Neuronal stem cell (in vitro differentiated cells): ENCODE results near the gene ATIC.
"Not testable (repeated sequence)": the region's sequence is repeated elsewhere in the genome, so short reads cannot be mapped to it uniquely, and the experiment has no call there.

ENCODE experiments used
- DNase-seq: peaks from one replicate; pipeline ENCODE4 v3.0.0-alpha.2; 2013; ENCODE audit warnings: low spot score
- H2AFZ ChIP-seq: one replicate; pipeline ENCODE4 v1.6.1; 2013; ENCODE audit warnings: mild to moderate bottlenecking, low read length, inconsistent platforms
- H2AK5ac ChIP-seq: 2 replicates; pipeline ENCODE4 v1.6.1; 2013; ENCODE audit warnings: low read depth, mild to moderate bottlenecking, inconsistent platforms, low read length, moderate library complexity, mixed read lengths
- H2BK120ac ChIP-seq: 2 replicates; pipeline ENCODE4 v1.6.1; 2013; ENCODE audit warnings: low read depth, mild to moderate bottlenecking, inconsistent platforms, low read length, moderate library complexity, mixed read lengths
- H2BK12ac ChIP-seq: one replicate; pipeline ENCODE4 v1.6.1; 2013; ENCODE audit warnings: low read length, inconsistent platforms
- H2BK15ac ChIP-seq: 2 replicates; pipeline ENCODE4 v1.6.1; 2013; ENCODE audit warnings: mild to moderate bottlenecking, low read length, inconsistent platforms, mixed read lengths
- H2BK5ac ChIP-seq: one replicate; pipeline ENCODE4 v1.6.1; 2013; ENCODE audit warnings: inconsistent platforms, mild to moderate bottlenecking, low read length, moderate library complexity
- H3K14ac ChIP-seq: one replicate; pipeline ENCODE4 v1.6.1; 2013; ENCODE audit warnings: low read length, inconsistent platforms
- H3K18ac ChIP-seq: 2 replicates; pipeline ENCODE4 v1.6.1; 2013; ENCODE audit warnings: low read length, inconsistent platforms
- H3K23ac ChIP-seq: 2 replicates; pipeline ENCODE4 v1.6.1; 2013; ENCODE audit warnings: low read depth, mild to moderate bottlenecking, mixed read lengths, low read length, inconsistent platforms; ENCODE audit not compliant: poor library complexity
- H3K27ac ChIP-seq: replicated peaks from 3 replicates; pipeline ENCODE4 v1.5.1; 2013; ENCODE audit warnings: low read length, inconsistent platforms
- H3K27me3 ChIP-seq, 3 experiments: 2 replicates each; pipeline ENCODE4 v1.6.1; 2013; ENCODE audit warnings: low read length in 3 of 3, mild to moderate bottlenecking in 2 of 3, inconsistent platforms in 1 of 3, low read depth in 1 of 3, mixed read lengths in 1 of 3, moderate library complexity in 1 of 3; ENCODE audit not compliant: control insufficient read depth in 3 of 3, insufficient read depth in 3 of 3
- H3K36me3 ChIP-seq, 2 donors: replicated peaks in 1 of 2; 2 replicates each; pipeline ENCODE4 v1.6.1; 2013; ENCODE audit warnings: low read length in 2 of 2; ENCODE audit not compliant: control insufficient read depth in 2 of 2, insufficient read depth in 2 of 2
- H3K4ac ChIP-seq: 2 replicates; pipeline ENCODE4 v1.6.1; 2013; ENCODE audit warnings: inconsistent platforms, mild to moderate bottlenecking, low read length, moderate library complexity
- H3K4me1 ChIP-seq, 2 donors: 1 replicate in 1 of 2; 2 replicates in 1 of 2; pipeline ENCODE4 v1.6.1; 2013; ENCODE audit warnings: low read length in 2 of 2, low read depth in 1 of 2; ENCODE audit not compliant: control insufficient read depth in 2 of 2, insufficient read depth in 1 of 2
- H3K4me2 ChIP-seq: one replicate; pipeline ENCODE4 v1.6.1; 2013; ENCODE audit warnings: mild to moderate bottlenecking, low read length, inconsistent platforms; ENCODE audit not compliant: insufficient read depth, poor library complexity, severe bottlenecking
- H3K4me3 ChIP-seq, 2 donors: 2 replicates each; pipeline ENCODE4 v1.5.1; 2013; ENCODE audit warnings: low read length in 2 of 2, mild to moderate bottlenecking in 2 of 2, inconsistent platforms in 1 of 2, moderate library complexity in 1 of 2
- H3K79me1 ChIP-seq: one replicate; pipeline ENCODE4 v1.6.1; 2013; ENCODE audit warnings: low read depth, mild to moderate bottlenecking, inconsistent platforms, low read length, moderate library complexity
- H3K9ac ChIP-seq: one replicate; pipeline ENCODE4 v1.6.1; 2013; ENCODE audit warnings: mild to moderate bottlenecking, low read depth, low read length, inconsistent platforms; ENCODE audit not compliant: poor library complexity
- H3K9me3 ChIP-seq, 2 donors: replicated peaks in 1 of 2; 2 replicates each; pipeline versions ENCODE3 to v1.6.1; 2013; ENCODE audit warnings: low read length in 2 of 2, mild to moderate bottlenecking in 2 of 2, inconsistent platforms in 1 of 2, low read depth in 1 of 2, mixed read lengths in 1 of 2, moderate library complexity in 1 of 2; ENCODE audit not compliant: control insufficient read depth in 2 of 2, insufficient read depth in 1 of 2
- H4K8ac ChIP-seq: one replicate; pipeline ENCODE4 v1.6.1; 2013; ENCODE audit warnings: low read depth, mild to moderate bottlenecking, inconsistent platforms, low read length, moderate library complexity
- H4K91ac ChIP-seq: one replicate; pipeline ENCODE4 v1.6.1; 2013; ENCODE audit warnings: low read length, low read depth, mild to moderate bottlenecking, inconsistent platforms; ENCODE audit not compliant: poor library complexity
- WGBS, 2 donors: extraction: QIAGEN DNeasy Blood & Tissue Kit; methylation state at CpG; one replicate each; pipeline ENCODE4 v1.1.7; 2013; ENCODE audit warnings: missing lambda C conversion rate in 2 of 2, mixed read lengths in 1 of 2; ENCODE audit not compliant: insufficient read length in 2 of 2, insufficient replicate concordance in 1 of 2; ENCODE audit errors: extremely low coverage in 2 of 2; 5-methylcytosine and 5-hydroxymethylcytosine counted together

The ATIC gene

GRCh38 chr2:215359576-215359922, 47.7 kb downstream of the ATIC start:
- Histone ChIP-seq H3K4me1 (no peaks in the 10 kb centered on the region), H3K4ac (no peak overlapping the region), H2BK5ac (no peak overlapping the region), H3K4me2 (no peak overlapping the region), H4K91ac (no peak overlapping the region), H3K18ac (no peak overlapping the region), H2AFZ (no peak overlapping the region), H3K36me3 (peaks cover 11 to 45% of the 10 kb centered on the region in 2 donors), H3K9ac (no peak overlapping the region), H3K4me3 (no peak overlapping the region), H3K27ac (no peak overlapping the region), H4K8ac (no peak overlapping the region), H3K23ac (no peak overlapping the region), H2BK12ac (no peak overlapping the region), H2AK5ac (no peak overlapping the region), H2BK120ac (no peak overlapping the region), H3K27me3 (no peaks in the 10 kb centered on the region), H3K79me1 (peaks cover 4% of the 10 kb centered on the region), H3K9me3 (no peaks in the 10 kb centered on the region), H3K14ac (no peak overlapping the region), H2BK15ac (no peak overlapping the region)
- no peak for DNase-seq
- no CpG with 5 or more reads among the region's 1 CpG for WGBS, 2 donors

- H3K23ac ChIP-seq, H3K27ac ChIP-seq, H3K14ac ChIP-seq, H3K9ac ChIP-seq, H2BK5ac ChIP-seq, H3K27me3 ChIP-seq, H3K4me2 ChIP-seq, DNase-seq, H2BK120ac ChIP-seq, H4K8ac ChIP-seq, H3K9me3 ChIP-seq, H4K91ac ChIP-seq, H2AK5ac ChIP-seq, H3K4me1 ChIP-seq, H3K79me1 ChIP-seq, H2AFZ ChIP-seq, H2BK12ac ChIP-seq, H3K4ac ChIP-seq, H3K18ac ChIP-seq, H3K4me3 ChIP-seq, H2BK15ac ChIP-seq: not testable (repeated sequence)
- no CpG with 5 or more reads among the region's 3 CpGs for WGBS, 2 donors
- peaks cover 13 to 50% of the 10 kb centered on the region in 2 donors for H3K36me3 ChIP-seq
These were observed 48.2 kb downstream of the ATIC start for GRCh38 chr2:215360059-215360458.

GRCh38 chr2:215360596-215360995, 48.7 kb downstream of the ATIC start:
- Histone ChIP-seq H3K27me3 (no peaks in the 10 kb centered on the region), H2AK5ac (no peak overlapping the region), H3K9me3 (no peaks in the 10 kb centered on the region), H2BK12ac (no peak overlapping the region), H3K4me2 (no peak overlapping the region), H3K4me1 (no peaks in the 10 kb centered on the region), H4K8ac (no peak overlapping the region), H3K79me1 (peaks cover 4% of the 10 kb centered on the region), H3K23ac (no peak overlapping the region), H3K36me3 (peaks cover 17 to 55% of the 10 kb centered on the region in 2 donors), H3K4ac (no peak overlapping the region), H3K9ac (no peak overlapping the region), H3K14ac (no peak overlapping the region), H3K18ac (no peak overlapping the region), H3K4me3 (no peak overlapping the region), H4K91ac (no peak overlapping the region), H2BK15ac (no peak overlapping the region), H2BK5ac (no peak overlapping the region), H3K27ac (no peak overlapping the region), H2AFZ (no peak overlapping the region), H2BK120ac (no peak overlapping the region)
- WGBS, 2 donors, result no CpG with 5 or more reads among the region's 2 CpGs
- DNase-seq, result no peak

GRCh38 chr2:215361211-215361875, 49.5 kb downstream of the ATIC start:
- no peak for DNase-seq
- Histone ChIP-seq H3K4me1 (no peaks in the 10 kb centered on the region), H2BK120ac (no peak overlapping the region), H3K9ac (no peak overlapping the region), H3K18ac (no peak overlapping the region), H3K27me3 (no peaks in the 10 kb centered on the region), H3K9me3 (no peaks in the 10 kb centered on the region), H3K27ac (no peak overlapping the region), H4K8ac (no peak overlapping the region), H2AFZ (no peak overlapping the region), H2BK5ac (no peak overlapping the region), H3K79me1 (peaks cover 4% of the 10 kb centered on the region), H2AK5ac (no peak overlapping the region), H4K91ac (no peak overlapping the region), H3K4ac (no peak overlapping the region), H2BK12ac (no peak overlapping the region), H3K36me3 (peaks cover 17 to 58% of the 10 kb centered on the region in 2 donors), H2BK15ac (no peak overlapping the region), H3K4me3 (no peak overlapping the region), H3K14ac (no peak overlapping the region), H3K23ac (no peak overlapping the region), H3K4me2 (no peak overlapping the region)
- no CpG with 5 or more reads among the region's 4 CpGs for WGBS, 2 donors
